Measurements from ENCODE around the gene RGSL1.
A peak's percentile ranks its signal among the peaks of the same experiment; 100 is the strongest.

Gene RGSL1

DNA sequence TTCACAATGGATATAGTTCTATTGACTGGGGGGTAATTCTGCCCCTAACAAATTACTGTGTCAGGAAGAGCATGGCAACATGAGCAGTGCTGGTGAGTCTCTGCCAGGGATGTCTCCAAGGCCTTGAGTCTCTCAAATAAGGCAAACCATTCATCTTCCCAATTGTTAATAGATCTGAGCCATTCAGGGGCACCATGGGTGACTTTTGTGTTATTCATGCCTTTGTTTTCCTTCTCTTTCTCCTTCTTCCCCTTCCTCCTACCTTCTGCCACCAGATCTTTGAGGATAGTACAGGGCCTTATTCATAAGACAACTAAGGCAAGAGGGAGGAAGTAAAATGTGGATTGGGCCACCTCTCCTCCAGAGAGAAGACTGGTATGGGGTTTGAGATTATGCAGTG, at the start of gene RGSL1:
RGSL1 (plus strand) TSS at position 60 of the 400 bp plus-strand sequence; CDS start at position 80, 20 bp downstream.
- DNase-seq: no peak

DNA sequence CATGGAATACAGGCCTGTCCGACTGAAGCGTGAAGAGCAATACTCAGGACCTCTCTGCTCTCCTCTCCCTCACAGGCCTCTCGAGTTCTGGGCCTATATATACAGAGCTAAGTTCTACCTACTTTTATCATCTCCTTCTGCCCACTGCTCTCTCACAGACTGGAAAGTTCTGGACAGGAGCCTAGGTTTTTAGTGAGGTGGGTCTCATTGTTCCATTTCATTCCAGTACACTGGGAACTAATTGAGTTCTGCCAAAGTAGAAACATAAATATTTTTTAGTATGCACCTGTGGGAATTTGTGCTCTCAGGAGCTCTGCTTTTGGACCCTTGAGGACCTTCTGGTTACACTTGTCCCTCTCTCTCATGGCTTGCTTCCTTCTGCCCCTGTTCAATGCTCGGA, 49.4 kb upstream of the RGSL1 start, which contains the start of gene TEDDM1:
TEDDM1 (minus strand) TSS at position 101 of the 400 bp plus-strand sequence. CDS start 182 bp downstream, outside the sequence.
- DNase-seq: no peak

GRCh38 chr1:182404781-182405180, 45.2 kb upstream of the RGSL1 start:
- no peak for DNase-seq

DNA sequence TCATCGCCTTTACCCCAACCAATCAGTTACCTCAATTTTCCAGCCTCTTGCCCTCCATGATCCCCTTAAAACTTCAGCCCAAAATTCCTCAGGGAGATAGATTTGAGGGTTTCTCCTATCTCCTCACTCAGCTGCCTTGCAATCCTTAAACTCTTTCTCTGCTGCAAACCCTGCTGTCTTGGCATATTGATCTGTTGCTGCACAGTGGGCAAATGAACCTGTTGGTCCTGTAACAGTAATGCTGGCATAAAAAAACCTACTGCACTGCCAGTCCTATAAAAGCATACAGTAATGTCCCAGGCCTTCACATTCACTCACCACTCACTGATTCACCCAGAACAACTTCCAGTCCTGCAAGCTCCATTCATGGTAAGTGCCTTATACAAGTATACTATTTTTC, 44.4 kb upstream of the RGSL1 start:
- no peak for DNase-seq

GRCh38 chr1:182406012-182406411, 43.9 kb upstream of the RGSL1 start:
- no peak for DNase-seq

DNA sequence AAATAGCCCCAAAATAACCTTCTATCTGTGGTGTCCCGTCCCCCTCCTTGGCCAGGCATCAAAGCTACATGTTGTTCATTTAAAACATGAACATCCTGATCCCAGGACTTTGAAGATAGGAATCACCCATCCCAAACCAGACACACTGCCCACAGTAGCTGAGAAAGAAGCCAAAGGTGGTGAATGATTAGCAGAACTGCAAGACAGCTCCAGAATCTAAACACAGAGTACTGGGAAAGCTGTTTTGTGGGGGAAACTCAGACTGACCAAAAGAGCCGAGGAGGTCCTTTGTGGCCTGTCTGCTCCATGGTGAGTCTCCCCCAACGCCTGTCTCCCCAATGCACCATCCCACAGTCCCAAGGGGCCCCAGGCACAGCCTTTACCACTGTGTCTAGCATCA, 42.2 kb upstream of the RGSL1 start:
- no peak for DNase-seq

DNA sequence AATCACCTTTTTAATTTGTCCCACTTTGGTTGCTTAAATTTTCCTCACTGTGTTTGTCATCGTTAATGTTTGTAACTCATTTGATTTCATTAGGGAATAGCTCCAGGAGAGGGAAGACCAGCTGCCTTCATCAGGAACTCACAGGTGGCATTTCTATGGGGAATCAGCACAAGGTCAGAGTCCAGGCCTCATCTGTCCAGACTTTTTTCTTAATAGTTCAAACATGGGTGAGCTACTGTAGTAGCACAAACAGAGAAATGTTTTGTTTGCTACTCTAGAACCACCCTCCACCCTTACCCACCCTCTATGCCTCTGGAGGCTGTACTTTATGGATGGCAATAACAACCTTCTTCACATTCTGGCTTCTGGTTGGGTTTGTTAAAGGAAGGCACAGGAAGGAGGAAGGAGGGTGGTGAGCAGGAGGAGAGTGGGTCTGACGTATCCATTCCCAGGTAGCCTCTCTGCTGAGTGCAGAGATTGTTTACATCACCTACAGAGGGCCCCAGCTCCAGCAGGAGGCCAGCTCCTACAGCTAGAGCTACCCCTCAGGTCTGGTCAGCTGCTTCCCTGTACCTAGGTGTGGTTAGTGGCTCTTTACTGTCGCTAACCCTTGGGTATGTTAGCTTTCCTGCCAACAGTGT, 41.4 kb upstream of the RGSL1 start:
- no peak for DNase-seq

DNA sequence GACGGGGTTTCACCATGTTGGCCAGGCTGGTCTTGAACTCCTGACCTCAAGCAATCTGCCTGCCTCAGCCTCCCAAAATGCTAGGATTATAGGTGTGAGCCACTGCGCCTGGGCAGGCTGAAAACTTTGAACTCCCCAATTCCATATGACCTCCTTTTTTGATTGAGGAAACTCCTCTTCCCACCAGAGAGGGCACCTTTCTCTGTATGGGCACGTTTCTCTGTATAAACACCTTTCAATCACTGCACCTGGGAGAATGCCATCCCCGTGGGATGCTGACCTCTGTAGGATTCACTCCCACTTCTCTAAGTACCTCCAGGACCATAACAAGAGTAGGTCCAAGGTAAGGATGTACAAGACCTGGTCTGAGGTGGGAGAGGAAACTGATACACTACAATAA, 39.8 kb upstream of the RGSL1 start:
- DNase-seq: no peak

- DNase-seq: no peak
Measured at GRCh38 chr1:182410620-182411273, 39.2 kb upstream of the RGSL1 start.

DNA sequence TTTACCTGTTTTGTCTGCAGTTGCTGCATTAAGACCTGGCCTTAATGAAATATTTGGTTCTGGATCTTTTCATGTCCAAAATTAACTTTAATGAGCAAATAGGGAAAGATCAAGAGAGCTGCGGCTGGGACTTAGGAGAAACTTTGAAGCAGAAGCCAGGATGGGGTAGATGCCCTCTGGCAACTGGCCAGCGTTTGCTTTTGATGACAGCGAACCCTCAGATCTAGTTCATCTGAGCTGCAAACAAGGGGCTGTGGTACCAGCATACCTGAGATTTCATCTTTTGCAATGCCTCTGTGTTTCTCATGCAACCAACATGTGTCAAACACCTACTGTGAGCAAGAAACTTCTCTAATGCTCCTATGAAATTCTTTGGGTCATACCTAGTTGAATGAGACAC, 36.5 kb upstream of the RGSL1 start:
- no peak for DNase-seq

DNA sequence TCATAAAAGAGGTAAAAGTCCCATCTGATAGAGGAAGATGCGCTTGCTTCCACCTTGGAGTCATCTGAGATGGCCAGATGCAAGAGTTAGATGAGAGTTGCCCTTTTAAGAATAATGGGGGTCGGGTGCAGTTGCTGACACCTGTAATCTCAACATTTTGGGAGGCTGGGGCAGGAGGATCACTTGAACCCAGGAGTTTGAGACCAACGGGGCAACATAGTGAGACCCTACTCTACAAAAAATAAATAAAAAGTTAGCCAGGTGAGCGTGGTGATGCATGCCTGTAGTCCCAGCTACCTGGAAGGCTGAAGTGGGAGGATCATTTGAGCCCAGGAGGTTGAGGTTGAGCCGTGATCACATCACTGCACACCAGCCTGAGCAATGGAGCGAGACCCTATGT, 36.0 kb upstream of the RGSL1 start:
- no peak for DNase-seq

DNA sequence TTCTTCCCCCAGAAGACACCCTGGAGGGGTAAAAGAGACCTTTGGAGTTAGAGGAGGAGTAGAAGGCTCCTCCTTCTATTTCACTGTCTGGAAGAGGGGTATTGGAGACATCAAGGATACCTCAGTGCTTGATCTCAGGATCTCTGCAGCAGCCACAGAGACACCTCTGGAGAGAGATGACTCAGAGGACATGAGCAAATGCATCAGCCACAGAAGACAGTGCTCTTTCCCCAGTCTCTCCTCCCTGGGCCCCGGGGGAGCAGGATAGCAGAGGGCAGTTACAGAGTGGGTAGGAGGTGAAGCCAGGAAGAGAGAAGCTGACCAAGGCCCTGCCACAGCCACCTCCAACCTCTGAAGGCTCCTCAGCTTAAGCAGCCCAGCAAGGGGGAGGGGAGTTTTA, 34.2 kb upstream of the RGSL1 start:
- DNase-seq: no peak

GRCh38 chr1:182426442-182427430, 23.2 kb upstream of the RGSL1 start:
- no peak for DNase-seq

GRCh38 chr1:182428043-182428442, 21.9 kb upstream of the RGSL1 start:
- no peak for DNase-seq

GRCh38 chr1:182430263-182431068, 19.5 kb upstream of the RGSL1 start:
- no peak for DNase-seq

GRCh38 chr1:182431278-182431677, 18.7 kb upstream of the RGSL1 start:
- DNase-seq: no peak

DNA sequence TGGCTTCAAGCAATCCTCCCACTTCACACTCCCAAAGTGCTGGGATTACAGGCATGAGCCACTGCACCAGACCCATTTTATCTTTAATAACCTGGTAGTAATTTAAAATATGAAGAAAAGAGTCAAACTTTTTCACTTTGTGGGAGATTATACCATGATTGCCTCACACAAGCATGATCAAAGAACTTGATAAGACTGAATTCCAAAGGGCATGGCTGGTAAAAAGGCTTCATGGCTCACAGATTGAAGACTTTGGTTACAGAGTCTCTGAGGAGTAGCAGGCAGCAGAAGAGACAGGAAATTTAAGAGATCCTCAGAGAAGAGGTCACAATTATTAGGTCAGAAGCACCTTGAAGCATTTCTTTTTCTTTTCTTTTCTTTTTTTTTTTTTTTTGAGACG, 16.4 kb upstream of the RGSL1 start:
- no peak for DNase-seq

GRCh38 chr1:182438326-182438725, 11.6 kb upstream of the RGSL1 start:
- no peak for DNase-seq

GRCh38 chr1:182441719-182442118, 8.2 kb upstream of the RGSL1 start:
- DNase-seq: no peak

GRCh38 chr1:182442333-182442732, 7.6 kb upstream of the RGSL1 start:
- DNase-seq: no peak

GRCh38 chr1:182444497-182444896, 5.4 kb upstream of the RGSL1 start:
- DNase-seq: no peak

- peak; percentile 60 for DNase-seq
Measured at GRCh38 chr1:182446033-182446669, 3.8 kb upstream of the RGSL1 start.

Data from eye (tissue), 1 donor.